ENCODE measurements around the gene SLMAP.
"Not testable (repeated sequence)": the region's sequence is repeated elsewhere in the genome, so short reads cannot be mapped to it uniquely, and the experiment has no call there.

Gene SLMAP

GRCh38 chr3:57793737-57794187 is 37.7 kb downstream of the SLMAP start:
- DNase-seq (ENCODE audit: low read depth in 2 of 2) = no peak

DNA sequence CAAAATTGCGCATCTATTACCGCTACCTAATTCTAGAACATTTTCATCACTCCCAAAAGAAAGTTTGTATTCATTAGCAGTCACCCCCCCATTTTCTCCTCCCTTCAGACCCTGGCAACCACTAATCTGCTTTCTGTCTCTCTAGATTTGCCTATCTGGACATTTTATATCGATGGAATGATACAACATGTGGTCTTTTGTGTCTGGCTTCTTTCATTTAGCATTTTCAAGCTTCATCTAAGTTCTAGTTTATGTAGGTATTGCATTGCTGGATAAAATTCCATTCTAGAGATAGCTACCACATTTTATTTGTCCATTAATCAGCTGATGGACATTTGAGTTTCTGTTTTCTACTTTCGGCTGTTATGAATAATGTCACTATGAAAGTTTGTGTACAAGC is 38.4 kb downstream of the SLMAP start:
- DNase-seq (ENCODE audit: low read depth in 2 of 2) = no peak

GRCh38 chr3:57794951-57795350 is 38.8 kb downstream of the SLMAP start:
- no peak for DNase-seq (ENCODE audit: low read depth in 2 of 2)

- no peak for DNase-seq (ENCODE audit: low read depth in 2 of 2)
These were observed 40.2 kb downstream of the SLMAP start for GRCh38 chr3:57796261-57796660.

DNA sequence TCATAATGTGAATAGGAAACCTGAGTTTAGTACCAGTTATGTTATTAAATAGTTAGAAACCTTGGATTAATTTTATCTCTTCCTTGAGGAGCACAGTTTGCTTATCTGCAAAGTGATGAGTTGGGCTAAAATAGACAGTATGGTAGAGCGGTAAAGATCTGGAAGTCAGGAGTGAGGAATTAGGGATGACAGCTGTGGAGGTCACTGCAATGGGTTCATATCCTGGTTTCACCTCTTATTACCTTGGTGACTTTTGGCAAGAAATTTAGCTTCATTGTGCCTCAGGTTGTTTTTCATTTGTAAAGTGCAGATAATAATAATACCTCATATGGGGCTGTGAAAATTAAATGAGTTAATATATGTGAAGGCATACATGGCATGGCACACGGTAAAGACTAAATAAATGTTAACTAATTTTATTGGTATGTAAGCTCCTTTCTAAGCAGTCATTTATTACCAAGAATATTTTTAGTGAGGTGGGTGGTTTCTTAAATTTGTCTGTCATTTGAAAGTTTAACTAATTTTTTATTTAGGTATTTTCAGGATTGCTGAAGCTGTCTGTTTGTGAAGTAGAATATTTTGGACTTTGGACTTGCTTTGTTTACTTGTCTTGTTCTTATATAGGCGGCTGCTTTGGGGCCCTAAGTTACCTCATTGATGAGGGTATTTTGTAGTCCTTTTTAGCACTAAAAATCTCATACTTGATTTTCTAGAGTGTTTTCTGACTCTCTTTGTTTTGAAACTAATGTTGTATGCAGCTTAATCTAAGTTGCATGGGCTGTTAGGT is 41.8 kb downstream of the SLMAP start:
- DNase-seq (ENCODE audit: low read depth in 2 of 2) = no peak

GRCh38 chr3:57803647-57804081 is 47.6 kb downstream of the SLMAP start:
- DNase-seq (ENCODE audit: low read depth in 2 of 2) = no peak

DNA sequence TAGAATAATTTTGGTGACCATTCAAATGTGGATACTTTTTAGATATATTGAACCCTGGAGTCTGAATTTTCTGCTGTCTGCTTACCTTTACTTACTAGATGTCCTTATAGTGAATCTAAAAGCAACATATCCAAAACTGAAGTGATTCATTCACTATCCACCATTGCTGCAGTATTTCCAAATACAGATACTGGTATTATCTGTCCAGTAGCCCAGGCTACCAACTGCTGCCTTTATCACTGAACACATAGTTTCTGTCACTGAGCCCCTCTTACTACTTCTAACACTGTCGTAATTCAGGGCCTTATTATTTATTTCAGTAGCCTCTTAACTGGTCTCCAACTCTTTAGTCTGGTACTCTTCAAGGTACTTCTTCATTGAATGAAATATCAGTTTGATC is 49.2 kb downstream of the SLMAP start:
- no peak for DNase-seq (ENCODE audit: low read depth in 2 of 2)

DNA sequence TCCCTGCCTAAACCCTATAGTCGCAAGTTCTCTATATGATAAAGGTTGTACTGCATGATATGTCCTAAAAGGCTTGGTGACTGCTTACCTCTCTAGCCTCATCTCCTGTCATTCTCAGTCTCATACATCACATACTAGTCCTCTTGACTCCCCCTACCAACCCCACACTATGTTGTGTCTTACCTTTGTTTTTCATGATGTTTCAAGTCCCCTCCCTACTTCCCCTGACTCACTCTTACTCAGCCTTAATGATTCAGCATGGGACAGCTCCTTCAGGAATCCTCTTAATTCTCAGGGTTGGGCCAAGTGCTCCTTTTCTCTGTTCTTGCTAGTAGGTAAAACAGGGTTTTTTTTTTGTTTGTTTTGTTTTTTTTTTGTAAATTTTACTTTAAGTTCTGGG is 49.6 kb downstream of the SLMAP start:
- DNase-seq (ENCODE audit: low read depth in 2 of 2) = no peak

GRCh38 chr3:57806195-57806594 is 50.1 kb downstream of the SLMAP start:
- not testable (repeated sequence) for DNase-seq (ENCODE audit: low read depth in 2 of 2)

GRCh38 chr3:57808961-57809608 is 53.0 kb downstream of the SLMAP start:
- DNase-seq (ENCODE audit: low read depth in 2 of 2) = no peak

DNA sequence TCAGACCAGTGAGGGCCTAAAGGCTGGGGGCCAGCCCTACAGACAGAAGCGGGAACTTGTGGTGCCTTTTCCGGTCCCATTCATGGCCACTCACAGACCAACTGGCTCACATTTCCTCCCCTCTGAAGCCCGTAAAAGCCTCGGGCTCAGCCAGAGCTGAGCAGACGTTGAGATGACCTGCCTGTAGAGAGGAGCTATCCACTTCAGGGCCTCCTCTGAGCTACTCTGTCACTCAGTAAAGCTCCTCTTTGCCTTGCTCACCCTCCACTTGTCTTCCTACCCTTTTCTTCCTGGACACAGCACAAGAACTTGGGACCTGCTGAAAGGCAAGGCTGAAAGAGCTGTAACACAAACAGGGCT is 53.5 kb downstream of the SLMAP start:
- DNase-seq (ENCODE audit: low read depth in 2 of 2) = no peak

DNA sequence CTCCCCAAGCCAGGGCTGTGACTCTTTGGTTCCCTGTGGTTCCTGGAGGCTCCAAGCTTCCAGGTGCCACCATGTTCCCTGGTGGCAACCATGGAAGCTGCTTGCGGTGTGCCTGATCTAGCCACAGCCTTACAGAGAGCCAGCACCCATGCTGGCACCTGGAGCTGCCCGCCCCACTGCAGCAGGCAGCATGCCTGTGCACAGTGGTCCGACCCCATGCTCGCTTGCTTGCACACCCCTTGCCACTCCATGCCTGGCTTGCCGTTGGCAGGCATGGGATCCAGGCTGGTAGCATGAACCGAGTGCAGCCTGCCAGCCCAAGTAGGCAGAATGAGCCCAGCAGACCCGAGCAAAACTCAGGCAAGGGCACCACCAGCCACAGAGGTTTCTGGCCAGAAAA is 53.9 kb downstream of the SLMAP start:
- DNase-seq (ENCODE audit: low read depth in 2 of 2) = no peak

GRCh38 chr3:57810471-57811137 is 54.5 kb downstream of the SLMAP start:
- no peak for DNase-seq (ENCODE audit: low read depth in 2 of 2)

DNA sequence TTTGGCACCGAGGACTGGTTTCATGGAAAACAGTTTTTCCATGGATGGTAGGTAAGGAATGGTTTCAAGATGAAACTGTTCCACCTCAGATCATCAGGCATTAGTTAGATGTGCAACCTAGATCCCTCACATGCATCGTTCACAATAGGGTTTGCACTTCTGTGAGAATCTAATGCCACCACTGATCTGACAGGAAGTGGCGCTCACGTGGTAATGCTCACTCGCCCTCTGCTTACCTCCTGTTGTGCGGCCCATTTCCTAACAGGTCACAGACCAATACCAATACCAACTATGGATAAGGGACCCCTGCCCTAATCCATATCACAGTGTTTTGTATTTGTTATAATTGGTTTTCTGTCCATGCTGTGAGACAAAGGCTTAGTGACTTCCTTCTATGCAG is 58.9 kb downstream of the SLMAP start:
- DNase-seq (ENCODE audit: low read depth in 2 of 2) = peak in 1 of 2 donors; percentile 5

GRCh38 chr3:57816471-57817095 is 60.5 kb downstream of the SLMAP start:
- no peak for DNase-seq (ENCODE audit: low read depth in 2 of 2)

GRCh38 chr3:57818772-57819171 is 62.7 kb downstream of the SLMAP start:
- no peak for DNase-seq (ENCODE audit: low read depth in 2 of 2)

DNA sequence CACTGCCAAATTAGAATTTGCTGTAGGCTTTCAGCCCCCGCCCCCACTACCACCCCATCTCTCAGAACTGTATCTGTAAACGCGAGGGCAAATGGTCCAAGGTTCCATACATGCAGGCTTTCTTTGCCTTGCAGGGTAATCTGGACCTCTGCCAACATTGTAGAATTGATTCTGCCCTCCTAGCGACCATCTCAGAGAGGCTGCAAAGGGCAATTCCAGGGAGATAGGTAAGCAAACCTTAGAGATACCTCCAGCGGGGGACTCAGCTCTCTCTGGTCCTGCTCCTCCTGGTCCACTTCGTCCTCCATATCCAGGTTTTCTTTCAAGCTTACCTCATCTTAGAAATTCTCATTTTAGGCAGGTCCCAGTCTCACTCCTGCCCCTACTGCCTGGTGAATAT is 64.4 kb downstream of the SLMAP start:
- no peak for DNase-seq (ENCODE audit: low read depth in 2 of 2)

- DNase-seq (ENCODE audit: low read depth in 2 of 2) = no peak
These were observed 65.7 kb downstream of the SLMAP start for GRCh38 chr3:57821765-57822164.

- DNase-seq (ENCODE audit: low read depth in 2 of 2) = no peak
These were observed 66.6 kb downstream of the SLMAP start for GRCh38 chr3:57822686-57823085.

DNA sequence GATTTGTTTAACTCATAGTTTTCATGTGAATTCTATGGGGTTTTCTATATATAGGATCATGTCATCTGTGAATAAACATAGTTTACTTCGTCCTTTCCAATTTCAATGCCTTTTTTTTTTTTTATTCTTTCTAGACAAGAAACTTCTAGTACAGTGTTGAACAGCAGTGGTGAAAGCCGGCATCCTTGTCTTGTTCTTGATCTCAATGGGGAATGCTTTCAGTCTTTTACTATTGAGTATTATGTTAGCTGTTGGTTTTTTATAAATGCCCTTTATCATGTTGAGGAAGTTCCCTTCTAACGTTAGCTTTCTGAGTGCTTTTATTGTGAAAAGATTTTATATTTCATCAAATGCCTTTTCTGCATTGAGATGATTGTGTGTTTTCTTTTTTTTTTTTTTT is 69.0 kb downstream of the SLMAP start:
- DNase-seq (ENCODE audit: low read depth in 2 of 2) = no peak

DNA sequence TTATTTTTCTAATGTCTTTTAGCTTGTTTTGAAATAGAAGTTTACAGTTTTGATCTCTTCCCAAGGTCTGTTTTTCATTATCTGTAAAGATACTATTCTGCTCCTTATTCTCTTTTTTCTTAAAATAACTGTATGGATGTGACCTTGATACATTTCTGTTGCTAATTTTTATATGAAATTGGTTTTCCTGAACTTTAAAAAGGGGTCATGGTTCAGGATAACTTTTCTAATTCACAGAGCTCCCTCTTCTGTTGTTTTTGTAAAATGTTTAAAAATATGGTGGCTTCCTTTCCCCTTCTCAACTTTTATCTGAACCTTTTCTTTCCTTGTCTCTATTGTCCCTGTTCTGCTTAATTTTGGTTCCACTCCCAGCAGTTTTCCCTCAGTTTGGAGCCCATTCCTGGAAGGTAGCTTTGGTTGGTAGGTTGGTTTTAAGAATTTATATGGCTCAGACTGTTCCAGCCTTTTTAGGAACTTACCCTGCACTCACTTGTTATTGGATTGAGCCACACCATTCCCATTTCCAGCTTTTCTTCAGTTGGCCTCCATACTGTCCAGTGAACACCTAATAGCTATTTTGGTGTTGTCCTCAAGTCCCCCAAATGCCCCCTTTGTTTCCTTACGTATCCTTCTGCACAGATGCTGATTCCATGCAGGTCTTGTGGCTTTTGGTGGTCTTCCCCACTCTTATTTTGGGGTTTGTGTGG is 70.3 kb downstream of the SLMAP start:
- DNase-seq (ENCODE audit: low read depth in 2 of 2) = no peak

Data from stimulated activated CD8-positive, alpha-beta memory T cell treated with anti-CD3 and anti-CD28 coated beads, Interleukin-7, amount 100 ng/mL, for 1 hour (primary cell).